Fibroblast of villous mesenchyme (primary cell): ENCODE measurements around the gene PRKCH. TPM values are rescaled to one million over a fixed set of nuclear protein-coding genes. Genes with fewer than 3 reads are reported as not detected.

Experiments
- DNase-seq: peaks from one replicate; pipeline ENCODE4 v3.0.0-alpha.2; 2010; ENCODE audit warnings: low read depth
- H3K4me3 ChIP-seq: 2 replicates; pipeline ENCODE4 v1.5.1; 2011; ENCODE audit warnings: low read depth, mild to moderate bottlenecking, low read length
- total RNA-seq: library from RNA; depleted of rRNA; stranded (reverse); fragments of >200 nt; gene quantifications from 2 replicates; pipeline ENCODE4 v1.2.3, GENCODE V29; 2012
- TF ChIP-seq, protein P1 (sequence below): IDR thresholded peaks from 2 replicates; pipeline ENCODE4 v1.5.1; 2012; ENCODE audit warnings: low read depth, mild to moderate bottlenecking, low read length; ENCODE audit not compliant: insufficient read depth

The PRKCH gene
- total RNA-seq, 1 donor: 2.6 TPM

GRCh38 chr14:61326847-61327246 is 5.5 kb downstream of the PRKCH start:
- TF ChIP-seq, protein P1, sequence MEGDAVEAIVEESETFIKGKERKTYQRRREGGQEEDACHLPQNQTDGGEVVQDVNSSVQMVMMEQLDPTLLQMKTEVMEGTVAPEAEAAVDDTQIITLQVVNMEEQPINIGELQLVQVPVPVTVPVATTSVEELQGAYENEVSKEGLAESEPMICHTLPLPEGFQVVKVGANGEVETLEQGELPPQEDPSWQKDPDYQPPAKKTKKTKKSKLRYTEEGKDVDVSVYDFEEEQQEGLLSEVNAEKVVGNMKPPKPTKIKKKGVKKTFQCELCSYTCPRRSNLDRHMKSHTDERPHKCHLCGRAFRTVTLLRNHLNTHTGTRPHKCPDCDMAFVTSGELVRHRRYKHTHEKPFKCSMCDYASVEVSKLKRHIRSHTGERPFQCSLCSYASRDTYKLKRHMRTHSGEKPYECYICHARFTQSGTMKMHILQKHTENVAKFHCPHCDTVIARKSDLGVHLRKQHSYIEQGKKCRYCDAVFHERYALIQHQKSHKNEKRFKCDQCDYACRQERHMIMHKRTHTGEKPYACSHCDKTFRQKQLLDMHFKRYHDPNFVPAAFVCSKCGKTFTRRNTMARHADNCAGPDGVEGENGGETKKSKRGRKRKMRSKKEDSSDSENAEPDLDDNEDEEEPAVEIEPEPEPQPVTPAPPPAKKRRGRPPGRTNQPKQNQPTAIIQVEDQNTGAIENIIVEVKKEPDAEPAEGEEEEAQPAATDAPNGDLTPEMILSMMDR: no peak
- no peak for DNase-seq
- H3K4me3 ChIP-seq: no peak overlapping the region

- TF ChIP-seq, protein P1: no peak
- DNase-seq: no peak
- no peak overlapping the region for H3K4me3 ChIP-seq
These were observed 7.4 kb downstream of the PRKCH start for GRCh38 chr14:61328626-61329262.

- no peak overlapping the region for H3K4me3 ChIP-seq
- TF ChIP-seq, protein P1: no peak
- DNase-seq: no peak
These were observed 8.2 kb downstream of the PRKCH start for GRCh38 chr14:61329478-61330051.

- TF ChIP-seq, protein P1: no peak
- no peak overlapping the region for H3K4me3 ChIP-seq
- no peak for DNase-seq
These were observed 9.1 kb downstream of the PRKCH start for GRCh38 chr14:61330511-61330910.

GRCh38 chr14:61331992-61332657 is 10.7 kb downstream of the PRKCH start:
- DNase-seq: no peak
- TF ChIP-seq, protein P1: no peak

GRCh38 chr14:61332658-61333029 is 11.3 kb downstream of the PRKCH start:
- TF ChIP-seq, protein P1: no peak
- H3K4me3 ChIP-seq: no peak overlapping the region
- no peak for DNase-seq

More at GRCh38 chr14:61331992-61332657, 10.7 kb downstream of the PRKCH start:
- H3K4me3 ChIP-seq: no peak overlapping the region

- DNase-seq: no peak
- TF ChIP-seq, protein P1: no peak
- no peak overlapping the region for H3K4me3 ChIP-seq
These were observed 11.7 kb downstream of the PRKCH start for GRCh38 chr14:61333087-61333486.
